HFFc6 (cell line): ENCODE results near the gene TMEM97. TPM values are rescaled to one million over a fixed set of nuclear protein-coding genes. Genes with fewer than 3 reads are reported as not detected.

ENCODE experiments used
- DNase-seq: peaks from one replicate; pipeline ENCODE4 v3.0.0-alpha.2; 2018
- H3K27ac Mint-ChIP-seq: 2 replicates; pipeline ENCODE4 v1.8.0; 2020; ENCODE audit warnings: mild to moderate bottlenecking, mixed read lengths
- H3K27me3 Mint-ChIP-seq: 2 replicates; pipeline ENCODE4 v1.8.0; 2021; ENCODE audit warnings: mild to moderate bottlenecking, moderate library complexity, mixed read lengths; ENCODE audit not compliant: insufficient read depth
- H3K36me3 Mint-ChIP-seq: 2 replicates; pipeline ENCODE4 v1.8.0; 2021; ENCODE audit warnings: low read depth, mixed read lengths
- H3K4me1 Mint-ChIP-seq: 2 replicates; pipeline ENCODE4 v1.8.0; 2020; ENCODE audit warnings: low read depth, mixed read lengths
- H3K4me3 Mint-ChIP-seq: 2 replicates; pipeline ENCODE4 v1.8.0; 2020; ENCODE audit warnings: mild to moderate bottlenecking, moderate library complexity, mixed read lengths
- H3K9me3 Mint-ChIP-seq: 2 replicates; pipeline ENCODE4 v1.8.0; 2020; ENCODE audit warnings: mild to moderate bottlenecking, mixed read lengths
- total RNA-seq, 6 experiments: library from RNA; stranded (reverse); fragmentation: NEBNext Ultra II Directional; extraction: Animal tissue kit (Norgen Biotek cat#: 25700); gene quantifications; 2 replicates in 1 of 6; 3 replicates in 5 of 6; pipeline ENCODE4 v1.2.3, GENCODE V29; 2021
- TF ChIP-seq, protein P1 (sequence below): fragments of 200-600 bp; sonication (generic); IDR thresholded peaks from 2 replicates; pipeline ENCODE4 v1.5.0; 2021; ENCODE audit warnings: antibody characterized with exemption, mild to moderate bottlenecking

The TMEM97 gene
- total RNA-seq, 6 experiments from 2014 or later = 17.6 to 29.5 (median 24.1) TPM

DNA sequence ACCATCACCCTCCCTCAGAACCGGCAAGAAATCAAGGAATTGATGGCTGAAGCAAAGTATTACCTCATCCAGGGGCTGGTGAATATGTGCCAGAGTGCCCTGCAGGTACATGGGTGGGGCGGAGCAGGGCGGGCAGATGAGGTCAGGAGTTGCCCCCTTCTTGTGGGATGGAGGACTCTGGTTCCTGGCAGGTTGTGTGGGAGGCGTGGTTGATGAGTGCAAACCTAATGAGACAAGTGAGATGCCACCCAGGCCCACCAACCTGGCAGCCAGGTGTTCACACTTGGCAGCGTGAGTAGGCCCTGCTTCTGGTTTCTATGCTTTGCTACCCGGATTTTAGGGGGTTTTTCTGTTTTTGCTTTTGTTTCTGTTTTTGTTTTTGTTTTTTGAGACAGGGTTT lies 21.4 kb downstream of the TMEM97 start:
- Mint-ChIP-seq H3K9me3 (no peaks in the 10 kb centered on the region), H3K27me3 (peaks cover 6% of the 10 kb centered on the region), H3K4me1 (peaks cover 36% of the 10 kb centered on the region), H3K4me3 (no peak overlapping the region), H3K36me3 (peaks cover 31% of the 10 kb centered on the region), H3K27ac (peak overlapping the region; percentile 29; the same call in 1 of the 2 replicates)
- TF ChIP-seq, protein P1, sequence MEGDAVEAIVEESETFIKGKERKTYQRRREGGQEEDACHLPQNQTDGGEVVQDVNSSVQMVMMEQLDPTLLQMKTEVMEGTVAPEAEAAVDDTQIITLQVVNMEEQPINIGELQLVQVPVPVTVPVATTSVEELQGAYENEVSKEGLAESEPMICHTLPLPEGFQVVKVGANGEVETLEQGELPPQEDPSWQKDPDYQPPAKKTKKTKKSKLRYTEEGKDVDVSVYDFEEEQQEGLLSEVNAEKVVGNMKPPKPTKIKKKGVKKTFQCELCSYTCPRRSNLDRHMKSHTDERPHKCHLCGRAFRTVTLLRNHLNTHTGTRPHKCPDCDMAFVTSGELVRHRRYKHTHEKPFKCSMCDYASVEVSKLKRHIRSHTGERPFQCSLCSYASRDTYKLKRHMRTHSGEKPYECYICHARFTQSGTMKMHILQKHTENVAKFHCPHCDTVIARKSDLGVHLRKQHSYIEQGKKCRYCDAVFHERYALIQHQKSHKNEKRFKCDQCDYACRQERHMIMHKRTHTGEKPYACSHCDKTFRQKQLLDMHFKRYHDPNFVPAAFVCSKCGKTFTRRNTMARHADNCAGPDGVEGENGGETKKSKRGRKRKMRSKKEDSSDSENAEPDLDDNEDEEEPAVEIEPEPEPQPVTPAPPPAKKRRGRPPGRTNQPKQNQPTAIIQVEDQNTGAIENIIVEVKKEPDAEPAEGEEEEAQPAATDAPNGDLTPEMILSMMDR = no peak
- DNase-seq = no peak

GRCh38 chr17:28341516-28341915 lies 22.5 kb downstream of the TMEM97 start:
- no peak overlapping the region for H3K4me3 Mint-ChIP-seq
- TF ChIP-seq, protein P1 = no peak
- peaks cover 43% of the 10 kb centered on the region for H3K36me3 Mint-ChIP-seq
- H3K9me3 Mint-ChIP-seq = no peaks in the 10 kb centered on the region
- peaks cover 47% of the 10 kb centered on the region for H3K4me1 Mint-ChIP-seq
- peaks cover 6% of the 10 kb centered on the region; the same call in 1 of the 2 replicates for H3K27me3 Mint-ChIP-seq
- DNase-seq = no peak
- H3K27ac Mint-ChIP-seq = no peak overlapping the region

DNA sequence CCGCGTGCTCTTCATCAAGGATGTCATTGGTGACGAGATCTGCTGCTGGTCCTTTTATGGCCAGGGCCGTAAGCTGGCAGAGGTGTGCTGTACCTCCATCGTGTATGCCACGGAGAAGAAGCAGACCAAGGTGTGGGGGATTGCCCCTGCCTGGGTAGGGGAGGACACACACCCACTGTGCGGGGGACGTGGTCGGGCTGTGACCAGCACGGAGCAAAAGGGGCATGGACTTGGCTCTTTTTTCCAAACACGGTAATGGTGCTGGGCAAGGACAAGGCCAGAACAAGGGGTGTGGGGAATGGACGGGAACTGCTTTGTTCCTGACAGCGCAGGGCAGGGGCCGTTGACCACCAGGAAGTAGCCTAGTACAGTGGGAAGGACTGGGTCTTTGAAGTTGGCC lies 23.3 kb downstream of the TMEM97 start:
- Mint-ChIP-seq H3K4me3 (no peak overlapping the region), H3K27ac (0 out of 2 replicates have a peak overlapping the region, but pooled peaks have one; percentile 16), H3K9me3 (no peaks in the 10 kb centered on the region), H3K36me3 (peaks cover 39% of the 10 kb centered on the region), H3K27me3 (peaks cover 4% of the 10 kb centered on the region), H3K4me1 (peaks cover 47% of the 10 kb centered on the region)
- DNase-seq = no peak
- TF ChIP-seq, protein P1 = no peak

DNA sequence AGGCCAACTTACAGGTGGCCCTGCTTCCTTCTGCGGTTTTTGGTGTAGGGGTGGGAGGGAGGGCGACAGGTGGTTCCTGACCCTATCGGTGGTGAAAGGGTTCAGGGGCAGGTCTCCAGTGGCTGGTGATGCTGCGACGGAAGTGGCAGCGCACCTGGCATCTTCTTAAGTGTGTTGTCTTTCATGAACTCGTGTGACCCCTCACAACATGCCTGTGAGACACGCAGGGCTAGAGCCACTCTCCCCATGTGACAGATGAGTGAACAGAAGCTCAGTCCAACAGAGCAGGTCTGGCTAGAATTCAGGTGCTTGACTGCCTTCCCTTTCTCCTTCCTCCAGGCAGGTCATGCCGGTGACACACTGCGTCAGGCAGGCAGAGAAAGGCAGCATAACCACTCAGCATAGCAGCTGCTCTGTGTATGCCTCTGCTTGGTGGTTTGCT lies 24.5 kb downstream of the TMEM97 start:
- TF ChIP-seq, protein P1 = no peak
- H3K27ac Mint-ChIP-seq = no peak overlapping the region
- no peak overlapping the region for H3K4me3 Mint-ChIP-seq
- H3K4me1 Mint-ChIP-seq = peaks cover 44% of the 10 kb centered on the region
- peaks cover 4% of the 10 kb centered on the region for H3K27me3 Mint-ChIP-seq
- no peaks in the 10 kb centered on the region for H3K9me3 Mint-ChIP-seq
- DNase-seq = no peak
- peaks cover 38% of the 10 kb centered on the region for H3K36me3 Mint-ChIP-seq

GRCh38 chr17:28344011-28344410 lies 25.0 kb downstream of the TMEM97 start:
- TF ChIP-seq, protein P1 = no peak
- Mint-ChIP-seq H3K36me3 (peaks cover 38% of the 10 kb centered on the region), H3K27me3 (peaks cover 4% of the 10 kb centered on the region), H3K9me3 (no peaks in the 10 kb centered on the region), H3K27ac (no peak overlapping the region), H3K4me3 (no peak overlapping the region), H3K4me1 (peaks cover 39% of the 10 kb centered on the region)
- no peak for DNase-seq
